Caco-2 (cell line): Measurements from ENCODE around the gene CAMK2D. TPM values are rescaled to one million over a fixed set of nuclear protein-coding genes. Genes with fewer than 3 reads are reported as not detected.

ENCODE experiments used
- BruUV-seq: library from RNA; stranded (reverse); fragments of 400-500 nt; replicated peaks from 2 replicates; lab custom pipeline; 2021; lab: Mats Ljungman, UMichigan
- CTCF ChIA-PET: fragments of 300-600 bp; sonication (Branson Sonifier 250); formaldehyde crosslinking; loops from one replicate; lab custom pipeline; 2022; ENCODE audit warnings: antibody characterized with exemption; lab: Charles Lee
- POLR2A ChIA-PET: fragments of 300-600 bp; sonication (Branson Sonifier 250); formaldehyde crosslinking; loops from one replicate; lab custom pipeline; 2022; ENCODE audit warnings: antibody characterized with exemption; lab: Charles Lee
- DNase-seq, 2 experiments: peaks; one replicate each; pipeline versions ENCODE4 v3.0.0 to v3.0.0-alpha.2; 2020 to 2022
- H3K27me3 ChIP-seq: replicated peaks from 2 replicates; pipeline ENCODE4 v1.6.0; 2011; ENCODE audit warnings: low read length; ENCODE audit not compliant: control insufficient read depth, insufficient read depth
- H3K36me3 ChIP-seq: 2 replicates; pipeline ENCODE4 v1.5.1; 2011; ENCODE audit warnings: low read length; ENCODE audit not compliant: control insufficient read depth, insufficient read depth
- H3K4me1 ChIP-seq: fragments of 250-450 bp; sonication (Bioruptor Pico); 2 replicates; pipeline ENCODE4 v1.5.1; 2020; ENCODE audit warnings: mild to moderate bottlenecking
- H3K4me3 ChIP-seq: 2 replicates; pipeline ENCODE4 v1.5.1; 2011; ENCODE audit warnings: low read depth, mild to moderate bottlenecking, control low read depth, low read length
- H3K9me3 ChIP-seq: fragments of 250-450 bp; sonication (Bioruptor Pico); 2 replicates; pipeline ENCODE4 v1.5.1; 2020; ENCODE audit warnings: mild to moderate bottlenecking, moderate library complexity
- H3K27ac Mint-ChIP-seq: one replicate; pipeline ENCODE4 v1.8.0; 2022; ENCODE audit warnings: mixed read lengths; ENCODE audit not compliant: unreplicated experiment
- H3K27me3 Mint-ChIP-seq: one replicate; pipeline ENCODE4 v1.8.0; 2022; ENCODE audit warnings: mixed read lengths; ENCODE audit not compliant: insufficient read depth, unreplicated experiment
- H3K36me3 Mint-ChIP-seq: one replicate; pipeline ENCODE4 v1.8.0; 2022; ENCODE audit warnings: mild to moderate bottlenecking, mixed read lengths; ENCODE audit not compliant: insufficient read depth, unreplicated experiment
- H3K4me1 Mint-ChIP-seq: one replicate; pipeline ENCODE4 v1.8.0; 2022; ENCODE audit warnings: low read depth, mixed read lengths; ENCODE audit not compliant: unreplicated experiment
- H3K4me3 Mint-ChIP-seq: one replicate; pipeline ENCODE4 v1.8.0; 2022; ENCODE audit warnings: mild to moderate bottlenecking, moderate library complexity, mixed read lengths; ENCODE audit not compliant: unreplicated experiment
- H3K9me3 Mint-ChIP-seq: one replicate; pipeline ENCODE4 v1.8.0; 2022; ENCODE audit warnings: mixed read lengths; ENCODE audit not compliant: unreplicated experiment
- CTCF ChIP-seq, 2 experiments: fragments of 200-600 bp in 1 of 2; IDR thresholded peaks; 1 replicate in 1 of 2; 2 replicates in 1 of 2; pipeline versions ENCODE4 v1.5.1 to v1.8.0; 2011 to 2022; ENCODE audit warnings: antibody characterized with exemption in 1 of 2, control low read depth in 1 of 2, inconsistent platforms in 1 of 2, low read depth in 1 of 2, low read length in 1 of 2, mild to moderate bottlenecking in 1 of 2, moderate library complexity in 1 of 2; ENCODE audit not compliant: insufficient read depth in 1 of 2, severe bottlenecking in 1 of 2, unreplicated experiment in 1 of 2
- intact Hi-C: fragments of 100-400 bp; cut with micrococcal nuclease; formaldehyde crosslinking; loops from one replicate; pipeline ENCODE4 v1.10.0; 2022; ENCODE audit not compliant: unreplicated experiment
- total RNA-seq: library from RNA; stranded (reverse); gene quantifications from 2 replicates; pipeline ENCODE4 v1.2.3, GENCODE V29; 2022

Gene CAMK2D
- total RNA-seq, 1 experiment from 2014 or later, result 65.6 TPM

DNA sequence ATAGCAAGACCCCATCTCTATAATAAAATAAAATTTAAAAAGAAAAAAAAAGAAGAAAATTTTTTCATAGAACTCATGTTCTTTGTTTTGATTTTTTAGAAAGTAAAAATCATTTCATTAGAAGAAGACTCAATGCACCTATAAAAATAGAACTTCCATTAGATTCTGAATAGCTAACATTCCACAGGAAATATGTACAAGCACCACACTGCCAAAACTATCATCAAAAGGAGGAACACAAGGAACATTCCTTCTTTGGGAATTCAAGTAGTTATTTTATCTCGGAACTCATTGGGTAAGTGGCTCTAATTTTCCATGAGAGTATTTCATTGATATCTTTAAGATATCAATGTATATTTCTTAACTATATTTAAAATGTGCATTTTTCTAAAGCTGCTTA, 157.6 kb downstream of the CAMK2D start:
- Mint-ChIP-seq H3K4me3 (no peak overlapping the region), H3K9me3 (no peaks in the 10 kb centered on the region), H3K36me3 (peaks cover 16% of the 10 kb centered on the region), H3K4me1 (peaks cover 7% of the 10 kb centered on the region), H3K27ac (no peak overlapping the region), H3K27me3 (no peaks in the 10 kb centered on the region)
- intact Hi-C loops, result no loop called here
- TF ChIP-seq CTCF (IDR thresholded peaks at IDR 0.05; ENCODE audit: insufficient read depth in 1 of 2, low read depth in 1 of 2, low read length in 1 of 2, severe bottlenecking in 1 of 2, unreplicated experiment in 1 of 2), result no peak
- H3K9me3 ChIP-seq, result no peaks in the 10 kb centered on the region
- no TSS peak for BruUV-seq
- ChIA-PET CTCF (no interaction called here), POLR2A (no interaction called here)
- DNase-seq, result no peak
- H3K4me1 ChIP-seq, result peaks cover 8% of the 10 kb centered on the region
- no peaks in the 10 kb centered on the region for H3K27me3 ChIP-seq
- no peak overlapping the region for H3K4me3 ChIP-seq
- no peaks in the 10 kb centered on the region for H3K36me3 ChIP-seq

GRCh38 chr4:113602646-113603228, 158.8 kb downstream of the CAMK2D start:
- H3K4me3 ChIP-seq, result no peak overlapping the region
- no TSS peak for BruUV-seq
- peaks cover 7% of the 10 kb centered on the region for H3K4me1 Mint-ChIP-seq
- H3K9me3 ChIP-seq, result no peaks in the 10 kb centered on the region
- H3K4me1 ChIP-seq, result peaks cover 8% of the 10 kb centered on the region
- H3K36me3 Mint-ChIP-seq, result peaks cover 13% of the 10 kb centered on the region
- no peak overlapping the region for H3K4me3 Mint-ChIP-seq
- no peak for TF ChIP-seq CTCF (IDR thresholded peaks at IDR 0.05; ENCODE audit: insufficient read depth in 1 of 2, low read depth in 1 of 2, low read length in 1 of 2, severe bottlenecking in 1 of 2, unreplicated experiment in 1 of 2)
- H3K27ac Mint-ChIP-seq, result no peak overlapping the region
- H3K9me3 Mint-ChIP-seq, result no peaks in the 10 kb centered on the region
- ChIA-PET CTCF (no interaction called here), POLR2A (no interaction called here)
- H3K27me3 Mint-ChIP-seq, result no peaks in the 10 kb centered on the region
- H3K36me3 ChIP-seq, result no peaks in the 10 kb centered on the region
- intact Hi-C loops, result no loop called here
- DNase-seq, result no peak
- no peaks in the 10 kb centered on the region for H3K27me3 ChIP-seq

DNA sequence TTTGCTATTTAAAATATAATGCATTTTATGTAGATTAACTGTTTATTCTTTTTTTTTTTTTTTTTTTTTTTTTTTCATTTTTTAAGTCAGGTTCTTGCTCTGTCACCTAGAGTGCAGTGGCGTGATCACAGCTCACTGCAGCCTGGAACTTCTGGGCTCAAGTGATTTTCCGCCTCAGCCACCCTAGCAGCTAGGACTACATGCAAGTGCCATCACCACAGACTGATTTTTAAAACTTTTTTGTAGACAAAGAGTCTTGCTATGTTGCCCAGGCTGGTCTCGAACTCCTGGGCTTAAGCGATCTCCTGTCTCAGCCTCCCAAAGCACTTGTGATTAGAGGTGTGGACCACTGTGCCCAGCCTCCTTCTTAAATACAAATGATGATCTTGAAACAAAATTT, 159.9 kb downstream of the CAMK2D start:
- Mint-ChIP-seq H3K27ac (no peak overlapping the region), H3K4me1 (peaks cover 7% of the 10 kb centered on the region), H3K4me3 (no peak overlapping the region), H3K27me3 (no peaks in the 10 kb centered on the region), H3K9me3 (no peaks in the 10 kb centered on the region), H3K36me3 (peaks cover 3% of the 10 kb centered on the region)
- Histone ChIP-seq H3K27me3 (no peaks in the 10 kb centered on the region), H3K9me3 (no peaks in the 10 kb centered on the region), H3K4me3 (no peak overlapping the region), H3K36me3 (no peaks in the 10 kb centered on the region), H3K4me1 (peaks cover 8% of the 10 kb centered on the region)
- no peak for DNase-seq
- CTCF ChIA-PET, result no interaction called here
- BruUV-seq, result no TSS peak
- POLR2A ChIA-PET, result no interaction called here
- intact Hi-C loops, result no loop called here
- TF ChIP-seq CTCF (IDR thresholded peaks at IDR 0.05; ENCODE audit: insufficient read depth in 1 of 2, low read depth in 1 of 2, low read length in 1 of 2, severe bottlenecking in 1 of 2, unreplicated experiment in 1 of 2), result no peak
